Mesendoderm (in vitro differentiated cells): ENCODE data around the gene AHCYL2.

Source experiments
- DNase-seq: peaks from one replicate; pipeline ENCODE4 v3.0.0; 2013
- H2AK5ac ChIP-seq: 2 replicates; pipeline ENCODE4 v1.6.1; 2013; ENCODE audit warnings: low read length, inconsistent platforms
- H2BK120ac ChIP-seq: 2 replicates; pipeline ENCODE4 v1.6.1; 2013; ENCODE audit warnings: low read depth, mild to moderate bottlenecking, low read length, moderate library complexity, mixed read lengths
- H2BK15ac ChIP-seq: replicated peaks from 2 replicates; pipeline ENCODE4 v1.6.1; 2013; ENCODE audit warnings: low read depth, mild to moderate bottlenecking, moderate library complexity
- H2BK5ac ChIP-seq: 2 replicates; pipeline ENCODE4 v1.6.1; 2013; ENCODE audit warnings: low read length, inconsistent platforms
- H3K18ac ChIP-seq: 2 replicates; pipeline ENCODE4 v1.6.1; 2013; ENCODE audit warnings: mild to moderate bottlenecking, low read length, mixed read lengths
- H3K23ac ChIP-seq: one replicate; pipeline ENCODE4 v1.6.1; 2013; ENCODE audit warnings: low read length
- H3K27ac ChIP-seq: 2 replicates; pipeline ENCODE4 v1.5.1; 2013; ENCODE audit warnings: low read depth, mild to moderate bottlenecking, inconsistent platforms, low read length, moderate library complexity
- H3K27me3 ChIP-seq: 2 replicates; pipeline ENCODE4 v1.6.1; 2013; ENCODE audit warnings: low read length, control low read depth, mild to moderate bottlenecking, inconsistent platforms; ENCODE audit not compliant: insufficient read depth, poor library complexity
- H3K36me3 ChIP-seq: 2 replicates; pipeline ENCODE4 v1.6.1; 2013; ENCODE audit warnings: low read length, inconsistent platforms; ENCODE audit not compliant: control insufficient read depth, insufficient read depth
- H3K4ac ChIP-seq: one replicate; pipeline ENCODE4 v1.6.1; 2013; ENCODE audit warnings: low read depth, mild to moderate bottlenecking, low read length, moderate library complexity
- H3K4me1 ChIP-seq: 2 replicates; pipeline ENCODE4 v1.6.1; 2013; ENCODE audit warnings: low read depth, low read length, inconsistent platforms; ENCODE audit not compliant: control insufficient read depth
- H3K4me2 ChIP-seq: 2 replicates; pipeline ENCODE4 v1.6.1; 2013; ENCODE audit warnings: low read length
- H3K4me3 ChIP-seq: 2 replicates; pipeline ENCODE4 v1.5.1; 2013; ENCODE audit warnings: mild to moderate bottlenecking, low read length
- H3K56ac ChIP-seq: one replicate; pipeline ENCODE4 v1.6.1; 2013; ENCODE audit warnings: low read length
- H3K79me1 ChIP-seq: 2 replicates; pipeline ENCODE4 v1.6.1; 2013; ENCODE audit warnings: low read length, inconsistent platforms
- H3K79me2 ChIP-seq: 2 replicates; pipeline ENCODE4 v1.6.1; 2013; ENCODE audit warnings: mild to moderate bottlenecking, low read length; ENCODE audit not compliant: control insufficient read depth, insufficient read depth
- H3K9ac ChIP-seq: 2 replicates; pipeline ENCODE4 v1.6.1; 2013; ENCODE audit warnings: low read length, inconsistent platforms
- H4K5ac ChIP-seq: one replicate; pipeline ENCODE4 v1.6.1; 2013; ENCODE audit warnings: low read length
- H4K8ac ChIP-seq: one replicate; pipeline ENCODE4 v1.6.1; 2013; ENCODE audit warnings: low read depth, mild to moderate bottlenecking, control low read depth, low read length, moderate library complexity
- WGBS: extraction: QIAGEN DNeasy Blood & Tissue Kit; methylation state at CpG from one replicate; pipeline ENCODE4 v1.1.7; 2013; ENCODE audit warnings: low lambda C conversion rate, missing lambda C conversion rate; ENCODE audit not compliant: insufficient coverage; ENCODE audit errors: extremely low coverage; 5-methylcytosine and 5-hydroxymethylcytosine counted together

AHCYL2 gene

GRCh38 chr7:129188372-129188891, 36.4 kb upstream of the AHCYL2 start, which contains the start of gene SMO:
TSS of gene SMO (plus strand) at chr7:129188633. CDS start at chr7:129189152, 519 bp downstream.
- H3K18ac ChIP-seq, result peak within 1 kb of the TSS; percentile 98
- no CpG with 5 or more reads among the region's 48 CpGs for WGBS
- peaks cover 20% of the 10 kb centered on the region for H3K79me1 ChIP-seq
- peak; percentile 89 for DNase-seq
- H3K4me3 ChIP-seq, result peak within 1 kb of the TSS; percentile 43
- H4K8ac ChIP-seq, result peak within 1 kb of the TSS; percentile 91
- H2BK15ac ChIP-seq, result no peak within 1 kb of the TSS
- H3K27ac ChIP-seq, result peak within 1 kb of the TSS; percentile 55
- no peak within 1 kb of the TSS for H2AK5ac ChIP-seq
- peaks cover 2% of the 10 kb centered on the region for H3K27me3 ChIP-seq
- H3K79me2 ChIP-seq, result peaks cover 35% of the 10 kb centered on the region
- no peak within 1 kb of the TSS for H4K5ac ChIP-seq
- peak within 1 kb of the TSS; percentile 95 for H3K9ac ChIP-seq
- H3K56ac ChIP-seq, result peak within 1 kb of the TSS; percentile 90
- H3K4ac ChIP-seq, result peak within 1 kb of the TSS; percentile 92
- no peaks in the 10 kb centered on the region for H3K36me3 ChIP-seq
- peaks cover 6% of the 10 kb centered on the region for H3K4me1 ChIP-seq
- H2BK5ac ChIP-seq, result no peak within 1 kb of the TSS
- peak within 1 kb of the TSS; percentile 86 for H3K4me2 ChIP-seq
- H3K23ac ChIP-seq, result peak within 1 kb of the TSS; percentile 75
- H2BK120ac ChIP-seq, result peak within 1 kb of the TSS; percentile 56

GRCh38 chr7:129188892-129189660, 35.8 kb upstream of the AHCYL2 start:
- H2BK5ac ChIP-seq, result no peak overlapping the region
- peaks cover 6% of the 10 kb centered on the region for H3K4me1 ChIP-seq
- no CpG with 5 or more reads among the region's 83 CpGs for WGBS
- peaks cover 20% of the 10 kb centered on the region for H3K79me1 ChIP-seq
- peak; percentile 35 for DNase-seq
- peak overlapping the region; percentile 56 for H2BK120ac ChIP-seq
- peaks cover 37% of the 10 kb centered on the region for H3K79me2 ChIP-seq
- peak overlapping the region; percentile 86 for H3K4me2 ChIP-seq
- no peak overlapping the region for H2AK5ac ChIP-seq
- peak overlapping the region; percentile 90 for H3K56ac ChIP-seq
- peak overlapping the region; percentile 98 for H3K18ac ChIP-seq
- H3K23ac ChIP-seq, result peak overlapping the region; percentile 75
- H3K9ac ChIP-seq, result peak overlapping the region; percentile 95
- H2BK15ac ChIP-seq, result no peak overlapping the region
- H4K8ac ChIP-seq, result peak overlapping the region; percentile 91
- no peaks in the 10 kb centered on the region for H3K36me3 ChIP-seq
- peak overlapping the region; percentile 55 for H3K27ac ChIP-seq
- peak overlapping the region; percentile 92 for H3K4ac ChIP-seq
- peak overlapping the region; percentile 43 for H3K4me3 ChIP-seq
- H3K27me3 ChIP-seq, result peaks cover 2% of the 10 kb centered on the region
- H4K5ac ChIP-seq, result no peak overlapping the region

- Histone ChIP-seq H4K8ac (no peak overlapping the region), H3K79me2 (peaks cover 37% of the 10 kb centered on the region), H3K4me3 (peak overlapping the region; percentile 43), H3K9ac (peak overlapping the region; percentile 95), H3K18ac (peak overlapping the region; percentile 98), H2BK15ac (no peak overlapping the region), H3K27me3 (peaks cover 2% of the 10 kb centered on the region), H2BK5ac (no peak overlapping the region), H3K27ac (no peak overlapping the region), H2BK120ac (no peak overlapping the region), H2AK5ac (no peak overlapping the region), H3K56ac (peak overlapping the region; percentile 90), H3K4ac (no peak overlapping the region), H3K4me1 (peaks cover 6% of the 10 kb centered on the region), H4K5ac (no peak overlapping the region), H3K4me2 (peak overlapping the region; percentile 86), H3K79me1 (peaks cover 20% of the 10 kb centered on the region), H3K23ac (no peak overlapping the region), H3K36me3 (no peaks in the 10 kb centered on the region)
- DNase-seq, result no peak
- WGBS, result no CpG with 5 or more reads among the region's 13 CpGs
Measured at GRCh38 chr7:129189661-129190310, 35.0 kb upstream of the AHCYL2 start.

DNA sequence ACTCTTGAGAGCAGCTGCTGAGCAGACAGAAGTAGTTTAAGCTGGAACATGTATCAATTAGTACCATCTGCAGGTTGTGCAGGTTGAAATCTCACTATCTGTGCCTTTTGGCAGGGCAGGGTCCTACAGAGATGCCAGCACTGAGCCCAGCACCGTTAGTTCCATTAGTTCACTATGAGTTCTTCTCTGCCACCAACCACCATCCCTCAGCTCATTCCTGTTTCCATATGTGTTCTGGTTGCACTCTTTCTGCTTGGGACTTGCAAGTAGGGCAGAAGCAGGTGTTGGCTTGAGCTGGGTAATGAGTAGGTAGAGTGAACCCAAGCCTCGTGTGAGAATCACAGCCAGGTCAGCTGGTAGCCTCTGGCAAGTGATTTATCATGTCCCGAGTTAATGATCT, 33.6 kb upstream of the AHCYL2 start:
- no peak overlapping the region for H3K4me3 ChIP-seq
- DNase-seq, result no peak

GRCh38 chr7:129193892-129194291, 30.9 kb upstream of the AHCYL2 start:
- Histone ChIP-seq H2BK5ac (no peak overlapping the region), H3K4me2 (no peak overlapping the region), H3K56ac (no peak overlapping the region), H3K4ac (no peak overlapping the region), H4K5ac (no peak overlapping the region), H3K27ac (no peak overlapping the region), H3K27me3 (no peaks in the 10 kb centered on the region), H4K8ac (no peak overlapping the region), H2BK15ac (no peak overlapping the region), H3K23ac (no peak overlapping the region), H3K18ac (no peak overlapping the region), H3K9ac (no peak overlapping the region), H2AK5ac (no peak overlapping the region), H3K79me2 (peaks cover 39% of the 10 kb centered on the region), H3K4me3 (no peak overlapping the region), H3K36me3 (no peaks in the 10 kb centered on the region), H3K4me1 (peaks cover 6% of the 10 kb centered on the region), H3K79me1 (peaks cover 22% of the 10 kb centered on the region), H2BK120ac (no peak overlapping the region)
- WGBS, result no CpG with 5 or more reads among the region's 3 CpGs
- DNase-seq, result no peak

More for the DNA sequence above, 33.6 kb upstream of the AHCYL2 start:
- no peak overlapping the region for H3K9ac ChIP-seq
- H3K4ac ChIP-seq, result no peak overlapping the region
- no peak overlapping the region for H3K23ac ChIP-seq
- no peaks in the 10 kb centered on the region for H3K36me3 ChIP-seq
- no peak overlapping the region for H4K8ac ChIP-seq
- no peak overlapping the region for H3K18ac ChIP-seq
- H3K4me1 ChIP-seq, result peaks cover 6% of the 10 kb centered on the region
- no peak overlapping the region for H3K4me2 ChIP-seq
- H3K79me1 ChIP-seq, result peaks cover 20% of the 10 kb centered on the region
- H3K79me2 ChIP-seq, result peaks cover 37% of the 10 kb centered on the region
- H3K56ac ChIP-seq, result no peak overlapping the region
- no peak overlapping the region for H2BK5ac ChIP-seq
- H2BK120ac ChIP-seq, result no peak overlapping the region
- no peak overlapping the region for H2AK5ac ChIP-seq
- no peak overlapping the region for H2BK15ac ChIP-seq
- no peak overlapping the region for H4K5ac ChIP-seq
- peaks cover 2% of the 10 kb centered on the region for H3K27me3 ChIP-seq
- WGBS, result no CpG with 5 or more reads among the region's 3 CpGs
- no peak overlapping the region for H3K27ac ChIP-seq
